Gastroesophageal sphincter (tissue), 4 donors: ENCODE results near the gene PCID2. TPM values are rescaled to one million over a fixed set of nuclear protein-coding genes. Genes with fewer than 3 reads are reported as not detected.

ENCODE experiments used
- ATAC-seq: fragments of 150-250 bp; one replicate; pipeline ENCODE4 v1.9.1; 2016; ENCODE audit warnings: mild to moderate bottlenecking, moderate library complexity
- H3K27ac ChIP-seq, 4 donors: fragments of 200-600 bp; sonication (generic) in 3 of 4; 1 replicate in 3 of 4; 2 replicates in 1 of 4; pipeline ENCODE4 v1.5.1; 2016 to 2019
- H3K27me3 ChIP-seq: fragments of 200-600 bp; sonication (generic); one replicate; pipeline ENCODE4 v1.5.1; 2019
- H3K36me3 ChIP-seq, 2 donors: fragments of 200-600 bp; sonication (generic); one replicate each; pipeline ENCODE4 v1.5.1; 2019; ENCODE audit warnings: control low read depth in 1 of 2
- H3K4me1 ChIP-seq, 3 donors: fragments of 200-600 bp; sonication (generic); 1 replicate in 2 of 3; 2 replicates in 1 of 3; pipeline ENCODE4 v1.5.1; 2016 to 2019; ENCODE audit warnings: control low read depth in 2 of 3
- H3K4me3 ChIP-seq, 2 donors: fragments of 200-600 bp; sonication (generic); one replicate each; pipeline ENCODE4 v1.5.1; 2019; ENCODE audit warnings: mild to moderate bottlenecking in 1 of 2, moderate library complexity in 1 of 2
- H3K9me3 ChIP-seq, 3 donors: fragments of 200-600 bp; sonication (generic); one replicate each; pipeline ENCODE4 v1.5.1; 2017 to 2019; ENCODE audit warnings: control low read depth in 2 of 3
- EP300 ChIP-seq: sonication (generic); formaldehyde crosslinking; IDR thresholded peaks from one replicate; pipeline ENCODE4 v1.6.1; 2017; ENCODE audit warnings: antibody characterized with exemption, mild to moderate bottlenecking
- POLR2A ChIP-seq, 2 donors: fragments of 450-650 bp; IDR thresholded peaks; one replicate each; pipeline ENCODE4 v1.6.1; 2017; ENCODE audit warnings: antibody characterized with exemption in 2 of 2, mild to moderate bottlenecking in 2 of 2, moderate library complexity in 1 of 2
- POLR2AphosphoS5 ChIP-seq: sonication (generic); formaldehyde crosslinking; IDR thresholded peaks from one replicate; pipeline ENCODE4 v1.6.1; 2017; ENCODE audit warnings: antibody characterized with exemption
- WGBS, 2 donors: methylation state at CpG; one replicate each; pipeline ENCODE4 v1.1.5; 2018; ENCODE audit warnings: low coverage in 1 of 2; 5-methylcytosine and 5-hydroxymethylcytosine counted together
- small RNA-seq, 4 donors: library from RNA; depleted of rRNA; stranded (forward); fragments of <200 nt; gene quantifications; one replicate each; pipeline ENCODE3, GENCODE V24; 2016
- total RNA-seq, 4 donors: library from RNA; depleted of rRNA; stranded (reverse); fragments of >200 nt; gene quantifications; one replicate each; pipeline ENCODE4 v1.1.0, GENCODE V29; 2016
- TF ChIP-seq, protein P1 (sequence below), 4 experiments: fragments of 200-600 bp in 2 of 4; fragments of 450-650 bp in 2 of 4; sonication (generic) in 1 of 4; IDR thresholded peaks; one replicate each; pipeline ENCODE4 v1.5.1; 2017 to 2019; ENCODE audit warnings: antibody characterized with exemption in 4 of 4, mild to moderate bottlenecking in 2 of 4, moderate library complexity in 2 of 4

The PCID2 gene
- total RNA-seq, 4 donors from 2014 or later = 43.7 to 76.0 (median 48.8) TPM

GRCh38 chr13:113135281-113135760 lies 73.1 kb downstream of the PCID2 start:
- Histone ChIP-seq H3K27me3 (peaks cover 2% of the 10 kb centered on the region), H3K27ac (no peak overlapping the region), H3K9me3 (no peaks in the 10 kb centered on the region), H3K4me1 (peaks cover 0 to under 1% (median 0%) of the 10 kb centered on the region in 3 donors), H3K36me3 (no peaks in the 10 kb centered on the region), H3K4me3 (no peak overlapping the region)
- WGBS, 2 donors = 79 to 83% methylated on average over 2 of the region's 2 CpGs
- TF ChIP-seq POLR2AphosphoS5 (no peak), EP300 (no peak), POLR2A (IDR thresholded peaks at IDR 0.05) (no peak)
- TF ChIP-seq, protein P1, sequence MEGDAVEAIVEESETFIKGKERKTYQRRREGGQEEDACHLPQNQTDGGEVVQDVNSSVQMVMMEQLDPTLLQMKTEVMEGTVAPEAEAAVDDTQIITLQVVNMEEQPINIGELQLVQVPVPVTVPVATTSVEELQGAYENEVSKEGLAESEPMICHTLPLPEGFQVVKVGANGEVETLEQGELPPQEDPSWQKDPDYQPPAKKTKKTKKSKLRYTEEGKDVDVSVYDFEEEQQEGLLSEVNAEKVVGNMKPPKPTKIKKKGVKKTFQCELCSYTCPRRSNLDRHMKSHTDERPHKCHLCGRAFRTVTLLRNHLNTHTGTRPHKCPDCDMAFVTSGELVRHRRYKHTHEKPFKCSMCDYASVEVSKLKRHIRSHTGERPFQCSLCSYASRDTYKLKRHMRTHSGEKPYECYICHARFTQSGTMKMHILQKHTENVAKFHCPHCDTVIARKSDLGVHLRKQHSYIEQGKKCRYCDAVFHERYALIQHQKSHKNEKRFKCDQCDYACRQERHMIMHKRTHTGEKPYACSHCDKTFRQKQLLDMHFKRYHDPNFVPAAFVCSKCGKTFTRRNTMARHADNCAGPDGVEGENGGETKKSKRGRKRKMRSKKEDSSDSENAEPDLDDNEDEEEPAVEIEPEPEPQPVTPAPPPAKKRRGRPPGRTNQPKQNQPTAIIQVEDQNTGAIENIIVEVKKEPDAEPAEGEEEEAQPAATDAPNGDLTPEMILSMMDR (IDR thresholded peaks at IDR 0.05) = no peak
- ATAC-seq = no peak

- Histone ChIP-seq H3K27ac (no peak overlapping the region), H3K36me3 (no peaks in the 10 kb centered on the region), H3K27me3 (peaks cover 21% of the 10 kb centered on the region), H3K4me1 (peaks cover 0 to 10% (median 0%) of the 10 kb centered on the region in 3 donors), H3K4me3 (peak overlapping the region; percentile 3 to 43), H3K9me3 (no peaks in the 10 kb centered on the region)
- ATAC-seq = no peak
- TF ChIP-seq EP300 = no peak
- TF ChIP-seq, protein P1 (IDR thresholded peaks at IDR 0.05) = no peak
- no peak for TF ChIP-seq POLR2A (IDR thresholded peaks at IDR 0.05)
- WGBS, 2 donors = 88% methylated on average over 10 of the region's 60 CpGs; no CpG with 5 or more reads in 1 of the 2 donors
These were observed 78.3 kb downstream of the PCID2 start for GRCh38 chr13:113129921-113130750.

GRCh38 chr13:113129480-113129879 lies 79.0 kb downstream of the PCID2 start:
- Histone ChIP-seq H3K9me3 (no peaks in the 10 kb centered on the region), H3K36me3 (no peaks in the 10 kb centered on the region), H3K4me1 (peaks cover 0 to 10% (median 0%) of the 10 kb centered on the region in 3 donors), H3K27me3 (peaks cover 21% of the 10 kb centered on the region), H3K27ac (no peak overlapping the region), H3K4me3 (peak overlapping the region in 1 of 2 donors; percentile 43)
- TF ChIP-seq, protein P1 (IDR thresholded peaks at IDR 0.05) = no peak
- no peak for TF ChIP-seq POLR2AphosphoS5
- no peak for TF ChIP-seq POLR2A (IDR thresholded peaks at IDR 0.05)
- ATAC-seq = no peak
- 73 to 83% methylated on average over 4 to 5 of the region's 27 CpGs for WGBS, 2 donors

Small RNA genes lying within 50 kb of the gene (small RNA-seq; reads per million reads assigned to genes)
- gene AL137002.1 = 0 reads per million in 4 donors

Other genes with a start within 250 kb of the PCID2 start
- 10 to 100 TPM; 18.3 to 52.6 (median 29.9) TPM for gene MCF2L, start 239.5 kb downstream of the PCID2 start, total RNA-seq
- gene F7, start 102.9 kb downstream of the PCID2 start, total RNA-seq = under 1 TPM in 2 of 4 donors, not detected in 2; 0.12 to 0.54 TPM
- 10 to 100 TPM in 2 of 4 donors, 1 to 10 TPM in 2; 6.9 to 51.7 (median 12.0) TPM for gene F10, start 85.9 kb downstream of the PCID2 start, total RNA-seq
- not detected for gene PROZ, start 50.0 kb downstream of the PCID2 start, total RNA-seq
- gene CUL4A, start 944 bp upstream of the PCID2 start, total RNA-seq = 100 to 1,000 TPM; 104 to 144 (median 107) TPM
- 100 to 1,000 TPM in 3 of 4 donors, 10 to 100 TPM in 1; 97.9 to 151 (median 128) TPM for gene LAMP1, start 88.6 kb upstream of the PCID2 start, total RNA-seq
- gene GRTP1, start 155.5 kb upstream of the PCID2 start, total RNA-seq = 10 to 100 TPM in 2 of 4 donors, 1 to 10 TPM in 2; 4.7 to 14.0 (median 8.5) TPM
- gene ADPRHL1, start 244.8 kb upstream of the PCID2 start, total RNA-seq = 10 to 100 TPM in 1 of 4 donors, 1 to 10 TPM in 3; 4.7 to 33.8 (median 8.9) TPM